ENCODE data around the gene ATXN7L2.
"Not testable (repeated sequence)": the region's sequence is repeated elsewhere in the genome, so short reads cannot be mapped to it uniquely, and the experiment has no call there.

The ATXN7L2 gene

GRCh38 chr1:109443476-109443875 lies 40.2 kb upstream of the ATXN7L2 start:
- Histone ChIP-seq H3K27ac (no peak overlapping the region), H3K4me3 (ENCODE audit: low read depth, low read length) (no peak overlapping the region), H3K36me3 (replicated peaks) (no peaks in the 10 kb centered on the region), H3K27me3 (replicated peaks) (no peaks in the 10 kb centered on the region)
- in situ Hi-C loops (cut with HindIII; ENCODE audit: low pct_ligation_motif_present, low sequenced_read_pairs) = no loop called here
- no peak for DNase-seq
- TF ChIP-seq CTCF (IDR thresholded peaks at IDR 0.05; ENCODE audit: low read depth, low read length, missing control alignments) = no peak

GRCh38 chr1:109444346-109444745 lies 39.4 kb upstream of the ATXN7L2 start:
- H3K36me3 ChIP-seq (replicated peaks) = no peaks in the 10 kb centered on the region
- H3K27ac ChIP-seq = no peak overlapping the region
- H3K27me3 ChIP-seq (replicated peaks) = no peaks in the 10 kb centered on the region
- no peak for TF ChIP-seq CTCF (IDR thresholded peaks at IDR 0.05; ENCODE audit: low read depth, low read length, missing control alignments)
- H3K4me3 ChIP-seq (ENCODE audit: low read depth, low read length) = no peak overlapping the region
- no peak for DNase-seq
- in situ Hi-C loops (cut with HindIII; ENCODE audit: low pct_ligation_motif_present, low sequenced_read_pairs) = no loop called here

GRCh38 chr1:109445949-109446695 lies 37.6 kb upstream of the ATXN7L2 start:
- H3K36me3 ChIP-seq (replicated peaks); DNase-seq; in situ Hi-C loops (cut with HindIII; ENCODE audit: low pct_ligation_motif_present, low sequenced_read_pairs); H3K27ac ChIP-seq; H3K4me3 ChIP-seq (ENCODE audit: low read depth, low read length); H3K27me3 ChIP-seq (replicated peaks): not testable (repeated sequence)

- no peak for TF ChIP-seq CTCF (IDR thresholded peaks at IDR 0.05; ENCODE audit: low read depth, low read length, missing control alignments)
- Histone ChIP-seq H3K36me3 (replicated peaks) (no peaks in the 10 kb centered on the region), H3K27me3 (replicated peaks) (no peaks in the 10 kb centered on the region), H3K4me3 (ENCODE audit: low read depth, low read length) (no peak overlapping the region), H3K27ac (no peak overlapping the region)
- DNase-seq = no peak
- in situ Hi-C loops (cut with HindIII; ENCODE audit: low pct_ligation_motif_present, low sequenced_read_pairs) = no loop called here
These were observed 36.2 kb upstream of the ATXN7L2 start for GRCh38 chr1:109447524-109447923.

- in situ Hi-C loops (cut with HindIII; ENCODE audit: low pct_ligation_motif_present, low sequenced_read_pairs) = no loop called here
- DNase-seq = no peak
- no peak overlapping the region for H3K27ac ChIP-seq
- no peak for TF ChIP-seq CTCF (IDR thresholded peaks at IDR 0.05; ENCODE audit: low read depth, low read length, missing control alignments)
- no peaks in the 10 kb centered on the region for H3K36me3 ChIP-seq (replicated peaks)
- no peak overlapping the region for H3K4me3 ChIP-seq (ENCODE audit: low read depth, low read length)
- no peaks in the 10 kb centered on the region for H3K27me3 ChIP-seq (replicated peaks)
These were observed 29.1 kb upstream of the ATXN7L2 start for GRCh38 chr1:109454497-109455133.

- Histone ChIP-seq H3K27ac (no peak overlapping the region), H3K27me3 (replicated peaks) (no peaks in the 10 kb centered on the region), H3K36me3 (replicated peaks) (no peaks in the 10 kb centered on the region), H3K4me3 (ENCODE audit: low read depth, low read length) (no peak overlapping the region)
- no peak for TF ChIP-seq CTCF (IDR thresholded peaks at IDR 0.05; ENCODE audit: low read depth, low read length, missing control alignments)
- DNase-seq = no peak
- in situ Hi-C loops (cut with HindIII; ENCODE audit: low pct_ligation_motif_present, low sequenced_read_pairs) = no loop called here
These were observed 25.9 kb upstream of the ATXN7L2 start for GRCh38 chr1:109457819-109458218.

Measured in brain microvascular endothelial cell (primary cell).